GM21381 (cell line): ENCODE data around the gene ATF7.
"Not testable (repeated sequence)": the region's sequence is repeated elsewhere in the genome, so short reads cannot be mapped to it uniquely, and the experiment has no call there.

Experiments
- ATAC-seq: cut with Tn5 transposase; IDR thresholded peaks from one replicate; pipeline ENCODE4 v1.9.1; 2021; ENCODE audit warnings: mild to moderate bottlenecking, moderate library complexity; ENCODE audit not compliant: unreplicated experiment

Gene ATF7

DNA sequence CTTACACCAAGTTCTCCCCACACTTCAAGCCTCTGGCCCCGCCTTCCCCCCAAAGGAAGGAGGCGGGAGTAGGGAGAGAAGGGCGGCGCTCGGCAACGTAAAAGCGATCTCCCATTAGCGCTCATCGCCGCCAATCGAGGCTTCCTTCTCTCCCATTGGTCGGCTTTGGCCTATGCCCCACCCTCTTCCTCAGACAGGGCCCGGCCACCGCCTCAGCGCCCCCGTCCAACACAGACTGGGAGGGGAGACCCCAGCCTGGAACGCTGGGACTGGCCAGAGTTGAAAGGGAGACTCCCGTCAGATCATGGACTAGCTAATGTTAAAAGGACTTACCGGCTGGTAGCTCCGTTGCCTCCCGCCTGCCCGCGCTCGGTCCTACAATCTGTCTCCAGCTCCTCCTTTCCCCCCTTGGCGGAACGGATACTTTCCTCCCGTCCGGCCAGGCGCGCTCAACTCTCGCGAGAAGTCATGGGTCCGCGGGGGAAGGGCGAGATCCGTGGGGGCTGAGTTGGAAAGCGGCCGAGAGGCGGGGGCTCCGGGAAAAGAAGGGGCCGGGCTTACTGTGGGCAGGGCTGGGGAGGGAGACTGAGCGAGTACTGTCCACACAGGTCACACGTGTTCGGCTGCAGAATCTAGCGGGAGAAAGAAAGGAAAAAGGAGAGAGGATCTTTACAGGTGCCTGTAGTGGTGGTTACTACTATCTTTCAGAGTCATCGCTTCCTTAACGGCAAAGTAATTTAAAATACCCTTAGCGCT is at the start of gene ATF7:
Gene ATF7 (minus strand): TSS at position 437 of the 756 bp plus-strand sequence. CDS start 25,382 bp downstream, outside the sequence.
- ATAC-seq = peak; percentile 91

DNA sequence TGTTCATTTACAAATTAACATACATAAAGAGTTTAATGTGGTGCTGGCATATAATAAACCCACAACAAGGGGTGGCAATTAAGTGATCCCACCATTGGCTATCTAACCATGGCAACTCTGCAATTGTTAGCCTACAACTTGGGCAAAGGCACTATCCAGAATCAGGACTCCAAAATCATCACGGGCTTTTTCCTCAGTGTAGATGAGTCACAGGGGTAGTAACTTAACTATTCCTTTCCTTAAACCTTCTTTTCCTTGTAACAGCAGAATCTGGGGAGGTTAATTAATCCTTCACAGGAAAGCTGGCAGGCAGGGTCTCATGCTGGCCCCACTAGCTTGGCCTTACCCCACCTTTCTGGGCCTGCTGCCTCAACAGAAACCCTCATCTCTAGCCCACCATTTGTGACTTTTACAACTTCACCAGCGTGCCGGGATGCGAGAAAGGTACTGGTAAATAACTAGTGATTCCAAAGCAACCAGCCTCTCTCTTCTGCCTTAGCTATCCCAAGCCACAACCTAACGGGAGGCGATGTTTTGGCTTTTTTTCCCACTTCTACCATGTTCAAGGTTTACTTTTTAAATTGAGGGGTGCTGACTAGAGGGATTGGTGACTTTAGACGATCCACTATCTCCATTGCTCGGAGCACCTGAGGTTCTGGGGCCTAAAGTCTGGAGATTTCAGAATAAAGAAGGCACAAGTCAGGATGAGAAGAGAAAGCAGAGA is 49.0 kb upstream of the ATF7 start:
- no peak for ATAC-seq

DNA sequence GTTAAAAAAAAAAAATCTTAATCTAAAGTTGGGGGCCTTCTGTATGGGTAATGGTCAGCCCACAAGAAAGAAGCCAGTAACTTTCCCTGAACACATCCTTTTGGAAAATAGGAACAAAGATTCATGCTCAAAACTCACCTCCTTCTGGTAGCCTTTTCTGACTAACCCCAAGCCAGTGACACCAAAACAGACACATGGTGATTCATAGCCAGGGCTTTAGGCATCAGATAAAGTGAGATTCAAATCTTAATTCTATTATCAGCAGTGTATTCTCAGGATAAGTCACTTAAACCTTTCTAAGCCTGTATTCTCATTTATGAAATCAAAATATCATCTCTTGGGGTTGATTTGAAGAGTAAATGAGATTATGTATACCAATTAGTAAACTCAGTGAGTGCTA is 44.8 kb upstream of the ATF7 start:
- ATAC-seq = no peak

DNA sequence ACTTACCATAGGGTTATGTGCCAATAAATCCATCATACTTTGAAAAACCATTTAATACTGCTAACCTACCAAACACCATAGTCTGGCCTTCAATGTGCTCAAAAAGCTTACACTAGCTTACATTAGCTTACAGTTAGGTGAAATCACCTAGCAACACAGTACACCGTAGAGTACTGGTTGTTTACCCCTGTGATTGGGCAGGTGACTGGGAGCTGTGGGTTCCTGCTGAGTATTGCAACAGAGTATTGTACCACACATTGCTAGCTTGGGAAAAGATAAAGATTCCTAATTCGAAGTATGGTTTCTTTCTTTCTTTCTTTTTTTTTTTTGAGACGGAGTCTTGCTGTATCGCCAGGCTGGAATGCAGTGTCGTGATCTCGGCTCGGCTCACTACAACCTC is 44.1 kb upstream of the ATF7 start:
- no peak for ATAC-seq

DNA sequence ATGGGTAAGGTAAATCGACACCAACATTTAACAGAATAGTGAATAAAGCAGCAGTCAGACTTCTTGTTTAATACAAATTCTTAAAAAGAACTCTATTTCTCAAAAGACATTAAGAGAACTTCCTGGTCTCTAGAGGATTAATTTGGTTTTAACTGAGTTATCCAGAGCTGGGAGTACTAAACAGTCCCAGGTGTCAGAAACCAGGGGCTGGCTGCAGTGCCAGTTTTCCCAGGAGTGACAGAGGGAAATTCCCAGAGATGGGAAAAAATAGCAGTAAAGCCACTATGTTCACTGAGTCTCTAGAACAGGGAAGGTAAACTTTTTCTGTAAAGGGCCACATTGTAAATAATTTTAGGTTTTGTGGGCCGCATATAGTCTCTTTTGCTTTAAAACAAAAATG is 40.9 kb upstream of the ATF7 start:
- ATAC-seq = no peak

DNA sequence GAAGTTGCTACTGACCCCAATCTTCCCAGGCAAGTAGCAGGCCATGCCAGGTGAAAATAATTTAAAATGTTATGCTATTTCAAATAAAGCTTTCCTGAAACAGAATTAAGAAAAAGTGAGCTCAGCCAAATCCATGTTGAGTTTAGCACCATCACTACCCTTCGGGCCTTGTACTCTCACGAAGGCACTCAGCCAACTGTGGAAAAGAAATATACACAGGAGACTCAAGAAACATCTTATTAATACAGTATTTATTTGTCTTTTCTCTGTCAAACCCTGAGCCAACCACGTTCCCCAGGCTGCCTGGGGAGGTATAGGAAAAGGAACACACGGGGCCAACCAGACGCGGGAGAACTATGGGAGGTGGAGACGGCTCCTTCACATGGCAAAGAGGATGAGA is 38.8 kb upstream of the ATF7 start:
- no peak for ATAC-seq

DNA sequence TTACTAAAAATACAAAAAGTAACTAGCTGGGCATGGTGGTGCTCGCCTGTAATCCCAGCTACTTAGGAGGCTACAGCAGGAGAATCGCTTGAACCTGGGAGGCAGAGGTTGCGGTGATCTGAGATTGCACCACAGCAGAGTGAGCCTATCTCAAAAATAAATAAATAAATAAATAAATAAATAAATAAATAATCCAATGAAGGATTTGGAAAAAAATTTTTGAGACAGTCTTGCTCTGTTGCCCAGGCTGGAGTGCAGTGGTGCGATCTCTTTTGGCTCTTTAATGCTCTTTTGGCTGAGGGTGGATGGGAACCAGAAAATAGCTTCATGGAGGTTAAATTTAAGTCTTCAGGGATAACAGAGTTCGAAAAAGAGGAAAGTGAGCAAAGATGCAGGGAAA is 38.0 kb upstream of the ATF7 start:
- ATAC-seq = no peak

DNA sequence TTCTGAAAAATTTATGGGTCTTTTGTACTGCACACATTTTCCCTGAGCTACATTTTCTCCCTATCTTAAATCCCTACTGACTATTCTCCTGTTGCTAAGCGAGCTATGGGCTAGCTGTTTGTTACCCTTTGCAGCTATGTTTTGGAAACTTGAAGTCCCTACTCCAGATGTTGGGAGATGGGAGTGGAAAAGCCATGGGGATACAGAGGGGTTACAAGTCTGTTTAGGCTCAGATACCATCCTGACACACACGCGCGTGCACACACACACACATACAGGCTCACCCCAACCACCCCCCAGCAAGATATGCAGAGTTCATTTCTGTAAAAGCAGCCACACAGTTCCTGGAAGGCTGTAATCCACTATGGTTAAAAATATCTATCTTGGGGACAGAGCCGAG is 33.9 kb upstream of the ATF7 start:
- no peak for ATAC-seq

DNA sequence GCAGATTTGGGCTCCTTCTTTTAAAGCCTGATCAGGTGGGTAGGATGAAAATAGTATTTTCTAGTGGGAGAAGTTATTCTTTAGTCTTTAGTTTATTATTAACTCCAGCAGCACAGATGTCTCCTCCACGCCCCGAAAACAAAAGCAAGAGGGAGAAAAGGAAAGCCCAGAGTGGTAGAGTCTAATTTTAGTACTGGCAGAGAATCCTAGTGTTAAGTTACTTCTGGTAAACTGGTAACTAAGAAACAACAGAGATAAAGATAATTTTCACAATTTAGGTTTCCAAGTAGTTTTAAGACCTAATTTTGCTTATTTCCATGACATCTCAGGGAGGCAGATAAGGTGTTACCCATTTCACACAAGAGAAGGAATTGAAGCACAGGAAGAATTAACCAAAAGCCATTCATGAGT is 33.4 kb upstream of the ATF7 start:
- no peak for ATAC-seq

DNA sequence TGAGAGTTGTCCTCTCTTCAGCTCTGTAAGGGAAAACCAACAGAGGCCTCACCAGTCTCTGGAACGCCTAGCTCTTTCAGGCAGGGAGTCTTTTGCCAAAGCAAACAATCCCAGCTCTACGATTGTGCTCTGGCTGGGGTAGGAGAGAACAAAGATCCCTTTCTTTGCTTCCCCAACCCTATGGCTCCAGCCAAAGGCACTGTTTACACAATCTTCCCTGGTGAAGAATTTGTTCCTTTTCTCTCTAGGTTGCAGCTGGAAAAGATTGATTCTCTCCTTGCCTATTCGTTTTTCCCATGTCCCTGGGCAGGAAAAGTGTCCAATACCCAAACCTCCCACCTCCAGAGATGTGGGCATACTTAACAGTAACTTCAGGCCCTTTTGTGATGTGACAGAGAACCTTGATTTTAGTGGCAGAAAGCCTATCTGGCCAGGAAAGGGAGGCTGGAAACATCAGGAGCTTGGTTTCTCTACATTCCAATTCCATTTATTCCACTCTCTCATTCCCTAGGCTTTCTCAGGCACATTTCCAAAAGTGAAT is 32.9 kb upstream of the ATF7 start:
- no peak for ATAC-seq

DNA sequence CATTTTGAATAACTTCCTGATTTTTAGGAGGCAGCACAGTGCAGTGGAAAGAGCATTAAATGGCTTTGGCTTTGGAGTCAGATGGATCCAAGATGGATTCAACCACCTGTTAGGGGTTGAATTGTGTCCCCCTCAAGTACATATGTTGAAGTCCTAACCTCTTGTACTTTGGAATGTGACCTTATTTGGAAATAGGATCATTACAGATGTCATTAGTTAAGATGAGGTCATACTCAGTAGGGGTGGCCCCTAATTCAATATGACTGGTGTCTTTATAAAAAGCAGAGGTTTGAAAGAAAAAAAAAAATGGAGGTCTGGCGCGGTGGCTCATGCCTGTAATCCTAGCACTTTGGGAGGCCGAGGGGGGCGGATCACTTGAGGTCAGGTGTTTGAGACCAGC is 30.9 kb upstream of the ATF7 start:
- ATAC-seq = no peak

DNA sequence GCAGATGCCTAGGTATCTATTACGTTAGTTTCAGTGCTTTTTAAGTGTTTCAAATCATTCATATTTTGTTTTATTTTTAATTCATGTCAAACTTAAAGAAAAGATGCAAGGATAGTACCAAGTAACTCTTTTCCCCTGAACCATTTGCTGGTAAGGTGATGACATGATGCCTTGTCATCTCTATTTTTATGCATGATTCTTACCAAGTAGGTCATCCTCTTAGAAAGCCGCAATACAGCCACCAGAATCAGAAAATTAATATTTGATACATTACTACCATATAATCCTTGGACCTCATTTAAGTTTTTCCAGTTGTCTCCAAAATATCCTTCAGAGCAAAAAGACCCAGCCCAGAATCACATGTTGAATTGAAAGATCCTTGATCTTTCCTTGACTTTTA is 27.4 kb upstream of the ATF7 start:
- no peak for ATAC-seq

DNA sequence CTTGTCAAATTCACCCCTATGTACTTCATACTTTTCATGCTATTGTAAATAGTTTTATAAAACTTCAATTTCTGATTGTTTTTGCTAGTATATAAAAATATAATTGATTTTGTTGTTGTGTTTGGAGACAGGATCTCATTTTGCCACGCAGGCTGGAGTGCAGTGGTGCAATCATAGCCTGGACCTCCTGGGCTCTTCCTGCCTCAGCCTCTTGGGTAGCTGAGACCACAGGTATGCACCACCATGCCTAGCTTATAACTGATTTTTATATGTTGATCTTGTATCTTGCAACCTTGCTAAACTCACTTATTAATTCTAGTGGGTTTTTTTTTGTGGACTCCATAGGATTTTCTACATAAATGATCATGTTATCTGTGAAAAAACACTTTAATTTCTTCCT is 26.2 kb upstream of the ATF7 start:
- no peak for ATAC-seq

DNA sequence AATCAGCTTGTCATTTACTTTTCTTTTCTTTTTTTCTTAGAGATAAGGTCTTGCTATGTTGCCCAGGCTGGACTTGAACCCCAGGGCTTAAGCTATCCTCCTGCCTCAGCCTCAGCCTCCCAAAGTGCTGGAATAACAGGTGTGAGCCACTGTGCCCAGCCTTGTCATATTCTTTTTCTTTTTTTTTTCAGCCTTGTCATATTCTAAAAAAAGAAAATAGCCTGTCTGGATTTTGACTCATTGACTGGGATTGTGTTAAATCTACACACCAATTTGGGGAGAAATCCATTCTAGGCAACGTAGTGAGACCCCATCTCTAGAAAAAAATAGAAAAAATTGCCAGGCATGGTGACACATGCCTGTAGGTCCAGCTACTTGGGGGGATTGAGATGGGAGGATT is 25.6 kb upstream of the ATF7 start:
- no peak for ATAC-seq

DNA sequence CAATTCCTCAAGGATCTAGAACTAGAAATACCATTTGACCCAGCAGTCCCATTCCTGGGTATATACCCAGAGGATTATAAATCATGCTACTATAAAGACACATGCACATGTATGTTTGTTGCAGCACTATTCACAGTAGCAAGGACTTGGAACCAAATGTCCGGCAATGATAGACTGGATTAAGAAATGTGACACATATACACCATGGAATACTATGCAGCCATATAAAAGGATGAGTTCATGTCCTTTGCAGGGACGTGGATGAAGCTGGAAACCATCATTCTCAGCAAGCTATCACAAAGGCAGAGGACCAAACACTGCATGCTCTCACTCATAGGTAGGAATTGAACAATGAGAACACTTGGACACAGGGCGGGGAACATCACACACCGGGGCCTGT is 20.1 kb upstream of the ATF7 start:
- not testable (repeated sequence) for ATAC-seq

DNA sequence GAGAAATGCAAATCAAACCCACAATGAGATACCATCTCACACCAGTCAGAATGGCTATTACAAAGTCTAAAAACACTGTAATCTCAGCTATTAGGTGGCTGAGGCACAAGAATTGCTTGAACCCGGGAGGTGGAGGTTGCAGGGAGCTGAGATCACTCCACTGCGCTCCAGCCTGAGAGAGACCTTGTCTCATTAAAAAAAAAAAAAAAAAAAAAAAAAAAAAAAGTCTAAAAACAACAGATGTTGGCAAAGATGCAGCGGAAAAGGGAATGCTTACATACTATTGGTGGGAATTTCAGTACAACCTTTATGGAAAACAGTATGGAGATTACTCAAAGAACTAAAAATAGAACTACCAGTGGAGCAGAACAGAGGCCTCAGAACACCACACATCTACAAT is 19.0 kb upstream of the ATF7 start:
- no peak for ATAC-seq

DNA sequence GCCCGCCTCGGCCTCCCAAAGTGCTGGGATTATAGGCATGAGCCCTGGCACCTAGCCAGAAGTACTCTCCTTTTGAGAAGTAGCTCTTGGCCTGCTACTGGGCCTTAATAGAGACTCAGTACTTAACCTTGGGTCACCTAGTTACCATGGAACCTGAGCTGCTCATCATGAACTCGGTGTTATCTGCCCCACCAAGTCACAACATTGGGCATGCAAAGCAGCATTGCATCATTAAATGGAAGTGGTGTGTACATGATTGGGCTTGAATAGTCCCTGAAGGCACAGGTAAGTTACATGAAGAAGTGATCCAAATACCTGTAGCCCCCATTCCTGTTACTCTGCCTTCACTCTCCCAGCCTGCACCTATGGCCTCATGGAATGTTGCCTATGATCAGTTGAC is 18.0 kb upstream of the ATF7 start:
- no peak for ATAC-seq

DNA sequence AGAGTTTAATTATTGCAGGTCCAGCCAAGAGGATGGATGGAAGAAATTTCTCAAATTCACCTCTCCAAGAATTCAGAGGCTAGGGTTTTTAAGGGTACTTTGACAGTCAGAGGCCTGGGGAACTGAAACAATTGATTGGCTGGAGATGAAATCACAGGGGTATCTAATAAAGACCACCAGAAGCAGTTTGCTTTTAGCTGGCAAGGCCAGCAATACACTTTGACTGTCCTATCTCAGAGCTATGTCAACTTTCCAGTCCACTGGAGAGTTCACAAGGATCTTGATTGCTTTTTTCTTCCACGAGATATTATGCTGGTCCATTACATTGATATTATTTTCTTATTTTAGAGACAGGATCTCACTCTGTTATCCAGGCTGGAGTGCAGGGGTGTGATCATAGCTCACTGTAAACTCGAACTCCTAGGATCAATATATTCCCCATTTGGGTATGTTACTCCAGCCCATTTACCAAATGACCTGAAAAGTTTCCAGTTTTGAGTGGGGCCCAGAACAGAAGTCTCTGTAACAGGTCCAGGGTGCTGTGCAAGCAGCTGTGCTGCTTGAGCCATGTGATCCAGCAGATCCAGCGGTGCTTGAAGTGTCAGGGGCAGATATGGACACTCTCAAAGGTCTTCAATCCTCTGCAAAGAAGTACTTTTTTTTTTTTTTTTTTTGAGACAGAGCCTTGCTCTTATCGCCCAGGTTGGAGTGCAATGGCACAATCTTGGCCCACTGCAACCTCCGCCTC is 17.2 kb upstream of the ATF7 start:
- no peak for ATAC-seq

DNA sequence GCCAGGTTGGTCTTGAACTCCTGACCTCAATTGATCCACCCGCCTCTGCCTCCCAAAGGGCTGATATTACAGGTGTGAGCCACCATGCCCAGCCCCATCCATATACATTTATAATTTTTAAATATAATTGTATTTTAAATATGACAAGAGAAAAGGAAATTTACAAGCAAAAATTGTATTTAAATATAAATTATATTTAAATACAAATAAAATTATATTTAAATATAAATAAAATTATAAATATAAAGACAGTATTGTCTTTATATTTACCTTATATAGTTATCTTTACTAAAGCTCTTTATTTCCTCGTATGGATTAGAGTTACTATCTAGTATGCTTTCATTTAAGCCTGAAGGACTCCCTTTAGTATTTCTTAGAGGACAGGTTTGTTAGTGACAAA is 11.9 kb upstream of the ATF7 start:
- ATAC-seq = no peak

DNA sequence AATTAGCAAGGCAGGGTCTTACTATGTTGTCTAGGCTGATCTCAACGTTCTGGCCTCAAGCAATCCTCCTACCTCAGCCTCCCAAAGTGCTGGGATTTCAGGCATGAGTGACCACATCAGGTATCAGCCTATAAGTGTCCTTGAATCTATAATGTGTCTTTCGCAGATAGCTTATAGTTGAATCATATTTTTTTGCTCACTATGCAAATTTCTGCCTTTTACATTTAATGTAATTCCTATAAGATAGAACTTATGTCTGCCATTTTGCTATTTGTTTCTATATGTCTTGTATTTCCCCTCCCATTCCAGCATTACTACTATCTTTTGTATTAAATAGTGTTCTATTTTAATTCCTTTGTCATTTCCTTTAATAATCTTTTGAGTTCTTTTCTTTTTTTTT is 10.5 kb upstream of the ATF7 start:
- ATAC-seq = no peak

DNA sequence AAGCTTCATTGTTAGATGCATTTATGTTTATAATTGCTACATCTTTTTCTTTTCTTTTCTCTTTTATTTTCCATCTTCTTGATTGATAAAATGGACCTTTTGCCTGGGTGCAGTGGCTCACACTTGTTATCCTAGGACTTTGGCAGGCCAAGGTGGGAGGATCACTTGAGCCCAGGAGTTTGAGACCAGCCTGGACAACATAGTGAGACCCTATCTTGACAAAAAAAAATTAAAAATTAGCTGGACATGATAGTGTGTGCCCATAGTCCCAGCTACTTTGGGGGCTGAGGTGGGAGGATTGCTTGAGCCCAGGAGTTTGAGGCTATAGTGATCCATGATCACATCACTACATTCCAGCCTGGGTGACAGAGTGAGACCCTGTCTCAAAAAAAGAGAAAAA is 9.5 kb upstream of the ATF7 start:
- not testable (repeated sequence) for ATAC-seq

DNA sequence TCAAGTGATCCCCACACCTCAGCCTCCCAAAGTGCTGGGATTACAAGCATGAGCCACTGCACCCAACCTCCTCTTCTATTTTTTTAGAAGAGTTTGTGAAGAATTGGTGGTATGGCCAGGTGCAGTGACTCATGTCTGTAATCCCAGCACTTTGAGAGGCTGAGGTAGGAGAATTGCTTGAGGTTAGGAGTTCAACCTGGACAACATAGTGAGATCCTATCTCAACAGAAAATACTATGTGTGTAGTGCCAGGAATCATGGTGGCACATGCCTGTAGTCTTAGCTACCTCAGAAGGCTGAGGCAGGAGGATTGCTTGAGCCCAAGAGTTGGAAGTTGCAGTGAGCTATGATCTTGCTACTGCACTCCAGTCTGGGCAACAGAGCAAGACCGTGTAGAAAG is 5.5 kb upstream of the ATF7 start:
- ATAC-seq = no peak
